22Rv1 (cell line): ENCODE data around the gene TSBP1.

Experiments
- CTCF ChIP-seq: fragments of 450-650 bp; IDR thresholded peaks from 2 replicates; pipeline ENCODE4 v1.5.1; 2017; ENCODE audit warnings: mild to moderate bottlenecking
- ZFX ChIP-seq: fragments of 450-650 bp; IDR thresholded peaks from 2 replicates; pipeline ENCODE4 v1.6.1; 2017; ENCODE audit warnings: antibody characterized with exemption, borderline replicate concordance

- no peak for TF ChIP-seq CTCF
- no peak for TF ChIP-seq ZFX
Observed at GRCh38 chr6:32379545-32379944, 7.8 kb upstream of the TSBP1 start.
